Activated CD4-positive, alpha-beta T cell treated with anti-CD3 and anti-CD28 coated beads, Interleukin-2, Interleukin-6, amounts not matched to agents 100 ng/mL and 50 ng/mL, durations not matched to agents 16 hours and 8 hours (primary cell): ENCODE measurements around the gene AGXT.

Experiments used
- DNase-seq: peaks from one replicate; pipeline ENCODE4 v3.0.0-alpha.2; 2020

Gene AGXT

DNA sequence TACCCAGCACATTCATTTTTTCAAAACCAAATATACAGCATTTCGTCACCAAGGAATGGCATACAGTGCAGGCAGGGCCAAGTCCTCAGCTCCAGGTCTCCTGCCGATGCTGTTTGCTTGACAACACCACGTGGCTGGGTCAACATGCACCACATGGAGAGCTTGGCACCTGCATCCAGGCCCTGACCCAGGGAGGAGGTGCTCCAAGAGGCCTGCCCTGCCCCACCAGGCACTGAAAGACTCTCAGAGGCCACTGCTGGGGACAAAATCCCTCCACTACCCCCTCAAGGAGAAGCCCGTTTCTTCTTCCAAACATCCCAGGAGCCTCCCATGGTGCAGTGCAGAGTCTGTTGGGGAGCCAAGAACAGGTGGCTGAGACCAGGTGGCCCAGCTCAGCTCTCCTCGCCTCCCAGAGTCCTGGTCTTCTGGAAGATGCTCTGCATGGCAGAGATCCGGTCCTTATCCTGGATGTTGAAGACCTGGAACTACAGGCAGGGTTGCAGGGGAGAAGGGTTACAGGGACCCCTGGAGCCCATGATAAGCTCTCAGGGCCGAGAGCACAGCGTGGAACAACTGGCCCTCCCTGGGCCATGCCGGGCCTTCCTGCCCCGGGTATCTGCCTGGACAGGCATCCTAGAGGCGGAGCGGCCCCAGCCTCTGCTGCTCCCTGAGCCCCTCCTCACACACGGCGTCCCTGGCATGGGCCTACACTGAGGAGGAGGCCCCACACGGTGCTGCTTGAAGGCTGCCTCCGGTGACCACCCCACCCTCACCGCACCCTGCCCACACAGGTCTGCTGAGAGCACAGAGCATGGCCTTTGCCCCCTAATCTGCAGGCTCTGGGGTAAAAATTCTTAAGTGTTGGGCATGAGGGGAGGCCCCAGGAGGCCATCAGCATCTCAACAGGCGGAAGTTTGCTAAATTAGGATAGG, 18.3 kb downstream of the AGXT start:
- DNase-seq = no peak

DNA sequence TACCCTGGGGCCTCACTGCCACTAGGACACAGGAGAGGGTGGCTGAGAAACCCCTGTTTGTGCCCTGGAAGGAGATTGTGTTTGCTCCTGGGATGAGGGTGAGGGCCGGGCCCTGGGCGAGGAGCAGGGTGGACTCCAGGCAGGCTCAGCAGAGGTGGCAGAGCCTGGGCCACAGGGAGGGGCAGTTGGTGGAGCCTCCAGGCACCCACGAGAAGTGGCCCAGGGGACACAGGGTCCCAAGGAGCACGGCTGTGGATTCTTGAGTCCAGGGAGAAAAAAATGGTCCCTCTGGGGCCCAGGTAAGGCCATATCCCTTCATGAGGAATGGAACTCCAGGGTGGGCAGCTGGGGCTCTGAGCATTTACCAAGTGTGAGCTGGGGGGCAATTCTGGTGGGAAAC, 19.0 kb downstream of the AGXT start:
- DNase-seq = no peak

DNA sequence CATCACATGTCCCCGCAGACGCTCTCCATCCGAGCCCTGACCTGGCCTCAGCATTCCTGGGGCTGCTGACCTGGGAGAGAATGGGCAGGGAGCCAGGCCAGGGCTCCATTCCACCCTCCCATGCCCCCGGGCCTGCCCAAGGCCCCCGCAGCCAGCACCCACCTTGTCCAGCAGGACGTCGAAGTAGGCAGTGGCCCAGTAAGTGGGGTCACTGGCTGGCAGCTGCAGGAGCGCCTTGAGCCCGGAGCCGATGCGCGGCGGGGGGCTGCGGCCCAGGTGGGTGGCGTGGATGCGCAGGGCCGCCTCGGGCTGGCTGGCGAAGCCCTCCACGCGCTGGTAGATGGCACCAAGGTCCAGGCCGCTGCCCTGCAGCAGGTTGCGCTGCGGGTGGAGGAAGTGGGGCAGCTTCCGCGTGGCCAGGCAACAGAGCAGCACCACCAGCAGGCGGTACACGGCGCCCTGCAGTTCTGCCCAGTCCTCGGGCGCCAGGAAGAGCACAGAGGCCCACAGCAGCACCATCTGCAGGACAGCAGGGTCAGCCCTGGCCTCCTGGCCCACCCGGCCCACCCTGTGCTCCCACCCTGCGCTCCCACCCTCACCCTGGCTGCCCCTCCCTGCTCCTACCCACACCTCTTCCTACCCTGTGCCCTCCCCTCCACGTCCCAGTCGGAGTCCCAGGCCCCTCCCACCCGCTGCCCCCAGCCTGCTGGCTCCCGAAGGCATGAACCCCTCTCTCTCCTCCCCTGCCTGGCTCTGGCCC, 19.7 kb downstream of the AGXT start:
- no peak for DNase-seq

DNA sequence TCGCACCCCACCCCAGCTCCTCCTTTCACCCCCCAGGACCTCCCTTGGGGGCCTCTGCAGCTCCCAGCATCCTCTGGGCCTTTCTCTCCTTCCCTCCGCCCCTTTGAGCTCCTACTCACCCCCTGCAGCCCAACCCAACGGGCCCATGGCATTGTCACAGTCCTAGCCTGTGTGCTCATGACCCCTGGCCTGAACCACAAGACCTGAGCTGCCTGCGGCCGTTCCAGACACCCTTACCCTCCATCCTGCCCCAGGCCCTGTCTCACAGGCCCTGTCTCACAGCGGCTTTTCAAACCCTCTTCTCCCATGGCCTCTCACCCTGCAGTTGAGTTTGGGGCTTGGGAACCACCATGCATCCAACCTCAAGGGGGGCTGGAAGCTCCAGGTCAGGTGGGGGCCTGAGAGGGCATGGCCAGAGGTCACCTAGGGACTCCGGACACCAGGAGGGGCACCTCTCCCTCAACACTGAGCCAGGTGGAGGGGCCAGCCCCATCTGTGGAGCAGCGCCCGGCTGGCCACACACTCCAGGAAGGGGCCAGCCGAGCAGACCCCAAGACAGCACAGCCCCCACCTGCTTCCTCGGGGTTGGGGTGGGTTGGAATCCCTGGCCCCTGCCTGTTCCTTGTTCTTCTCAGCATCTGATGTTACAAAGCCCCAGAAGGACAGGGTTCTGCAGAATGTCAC, 20.4 kb downstream of the AGXT start:
- DNase-seq = no peak

DNA sequence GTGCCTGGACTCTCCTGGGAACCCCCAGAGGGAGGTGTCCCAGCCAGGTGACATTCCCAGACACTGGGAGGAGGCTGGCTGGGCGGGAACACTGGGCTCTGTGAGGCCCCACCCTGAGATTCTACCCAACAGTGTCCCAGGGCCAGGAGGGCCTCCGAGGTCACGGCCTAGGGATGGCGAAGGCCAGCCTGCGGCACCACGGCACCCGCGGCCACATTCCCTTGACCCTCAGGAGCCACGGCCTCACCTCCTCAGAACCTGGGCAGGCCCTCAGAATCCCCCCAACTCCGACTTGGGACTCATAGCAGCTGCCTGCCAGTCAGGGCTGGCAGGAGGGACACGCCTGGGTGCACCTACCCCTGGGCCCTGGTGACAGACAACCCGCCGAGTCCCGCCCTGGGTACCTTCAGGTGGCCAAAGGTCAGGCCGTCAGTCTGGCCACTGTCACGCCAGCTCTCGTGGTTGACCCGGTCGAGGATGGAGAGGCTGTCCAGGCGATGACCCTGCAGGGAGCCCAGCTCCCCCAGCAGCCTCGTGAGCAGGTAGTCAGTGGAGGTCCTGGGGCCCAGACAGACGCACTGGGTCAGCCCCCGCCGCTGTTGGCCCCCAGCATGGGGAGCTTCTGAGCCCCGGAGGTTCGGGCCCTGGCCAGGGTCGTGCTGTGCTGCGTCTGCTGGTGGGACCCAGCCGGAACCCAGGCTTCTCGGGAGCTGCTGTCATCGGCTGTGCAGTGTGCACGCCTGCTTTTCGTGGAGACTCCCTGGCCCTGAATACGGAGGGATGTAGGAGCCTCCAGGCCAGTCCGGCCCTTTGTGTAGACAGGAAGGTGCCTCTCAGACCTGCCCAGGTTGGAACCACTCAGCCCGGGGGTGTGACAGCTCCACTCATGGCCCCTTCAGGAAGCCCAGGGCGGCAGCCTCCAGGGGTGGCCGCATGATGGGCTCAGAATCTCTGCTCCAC, 21.3 kb downstream of the AGXT start:
- no peak for DNase-seq

DNA sequence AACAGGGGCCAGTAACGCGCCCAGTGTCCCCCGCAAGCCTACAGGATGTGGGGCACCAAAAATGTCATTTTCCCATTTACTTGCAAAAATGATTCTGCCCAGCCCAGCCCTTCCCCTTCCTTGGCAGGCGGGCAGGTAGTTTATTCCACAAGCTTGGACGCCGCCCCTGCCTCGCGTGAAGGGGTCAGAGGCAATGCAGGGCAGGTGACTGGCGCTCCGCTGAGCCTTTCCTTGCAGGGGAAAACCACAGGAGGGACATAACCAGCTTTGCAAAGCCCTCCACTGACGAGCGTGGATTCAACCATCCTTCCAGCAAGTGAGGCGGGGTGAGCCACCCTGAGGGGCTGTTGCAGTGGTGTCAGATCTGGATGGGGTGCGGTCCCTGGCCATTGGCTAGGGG, 22.1 kb downstream of the AGXT start:
- no peak for DNase-seq

DNA sequence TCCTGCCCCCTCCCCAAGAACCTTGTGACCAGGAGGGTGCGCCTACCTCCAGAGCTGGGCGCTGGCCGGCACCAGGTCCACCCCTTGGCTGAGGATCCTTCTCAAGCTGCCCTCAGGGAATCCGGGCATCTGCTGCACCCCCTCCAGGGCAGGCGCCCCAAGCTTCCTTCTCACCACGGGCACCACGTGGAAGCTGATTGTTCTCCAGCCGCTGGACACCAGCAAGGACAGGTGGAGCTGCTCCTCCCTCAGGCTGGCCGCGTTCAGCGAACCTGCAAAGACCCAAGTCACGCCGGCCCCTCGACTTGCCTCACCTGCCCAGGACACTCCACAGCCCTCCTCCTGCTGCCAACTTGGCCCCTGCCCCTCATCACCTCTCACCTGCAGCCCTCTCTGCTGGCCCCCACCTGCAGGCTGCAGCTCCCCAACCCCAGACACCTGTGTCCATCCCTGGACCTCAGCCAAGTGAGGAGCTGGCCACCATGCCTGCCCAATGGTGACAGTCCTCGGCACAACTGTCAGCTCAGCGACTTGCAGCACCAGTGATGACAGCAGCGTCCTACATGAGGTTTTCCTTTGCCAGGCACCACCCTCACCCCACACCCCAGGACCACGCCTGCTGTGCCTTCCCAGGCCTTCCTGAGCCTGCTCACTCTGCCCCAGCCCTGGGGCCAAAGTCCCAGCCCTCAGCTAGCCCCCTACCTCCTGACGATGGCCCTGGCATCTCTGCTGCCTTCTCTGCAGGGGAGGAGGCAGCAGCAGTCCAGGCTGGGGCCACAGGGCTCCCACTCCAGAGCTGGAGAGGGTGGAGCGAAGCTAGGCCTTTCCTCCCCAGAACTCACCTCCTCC, 23.1 kb downstream of the AGXT start:
- no peak for DNase-seq

DNA sequence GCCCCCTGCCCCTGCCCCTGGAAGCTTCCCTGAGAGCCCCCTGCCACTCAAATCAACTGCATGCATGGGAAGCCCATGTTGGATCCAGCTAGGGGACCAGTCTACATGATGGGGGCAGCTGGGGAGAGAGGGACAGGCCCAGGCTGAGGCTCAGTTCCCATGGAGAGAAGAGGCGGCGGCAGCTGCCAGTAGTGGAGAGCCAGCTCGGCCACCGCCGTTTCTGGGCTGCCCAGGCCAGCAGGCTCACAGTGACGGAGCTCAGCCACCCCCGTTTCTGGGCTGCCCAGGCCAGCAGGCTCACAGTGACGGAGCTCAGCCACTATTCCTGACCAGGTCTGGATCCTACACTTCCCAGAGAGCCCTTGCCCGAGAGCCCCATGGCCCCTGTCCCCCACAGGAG, 23.7 kb downstream of the AGXT start:
- DNase-seq = no peak

DNA sequence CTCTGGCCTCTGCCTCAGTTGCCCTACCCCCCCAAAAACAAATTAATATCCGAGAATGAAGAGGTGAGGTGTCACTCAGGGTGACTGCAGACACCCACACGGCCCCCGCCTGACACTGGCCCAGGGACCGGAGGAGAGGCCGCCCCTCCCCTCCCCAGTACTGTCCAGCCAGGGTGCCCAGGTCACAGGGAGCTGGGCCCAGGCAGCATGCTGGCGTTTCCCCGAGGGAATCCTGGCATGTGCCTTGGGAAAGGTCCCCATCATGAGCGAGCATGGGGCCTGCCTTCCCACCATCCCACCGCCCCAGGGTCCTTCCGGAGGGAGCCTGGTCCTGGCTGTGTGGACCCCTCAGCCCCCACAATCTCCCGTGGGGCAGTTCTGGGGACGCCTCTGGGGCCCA, 24.3 kb downstream of the AGXT start:
- DNase-seq = no peak

DNA sequence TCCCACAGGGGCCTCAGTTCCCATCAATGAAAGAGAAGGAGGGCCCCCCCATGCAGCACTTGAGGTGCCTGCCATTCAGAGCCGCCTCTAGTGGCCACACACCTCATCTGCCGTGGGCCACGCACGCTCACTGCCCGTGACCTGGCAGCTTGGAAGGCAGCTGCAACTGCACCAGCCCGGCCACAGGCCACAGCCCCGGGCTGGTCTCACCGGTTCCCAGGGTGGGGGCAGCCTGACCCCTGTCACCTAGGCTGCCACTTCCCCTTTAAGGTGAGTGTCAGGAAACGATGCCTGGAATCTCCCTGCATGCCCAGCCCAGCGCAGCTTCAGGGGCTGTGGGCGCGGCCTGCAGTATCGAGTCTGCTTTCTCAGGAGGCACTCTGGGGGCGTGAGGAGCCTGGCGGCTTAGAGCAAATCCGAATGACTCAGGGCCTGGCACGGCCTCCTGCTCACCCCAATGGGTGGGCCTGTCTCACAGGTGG, 24.8 kb downstream of the AGXT start:
- DNase-seq = no peak

DNA sequence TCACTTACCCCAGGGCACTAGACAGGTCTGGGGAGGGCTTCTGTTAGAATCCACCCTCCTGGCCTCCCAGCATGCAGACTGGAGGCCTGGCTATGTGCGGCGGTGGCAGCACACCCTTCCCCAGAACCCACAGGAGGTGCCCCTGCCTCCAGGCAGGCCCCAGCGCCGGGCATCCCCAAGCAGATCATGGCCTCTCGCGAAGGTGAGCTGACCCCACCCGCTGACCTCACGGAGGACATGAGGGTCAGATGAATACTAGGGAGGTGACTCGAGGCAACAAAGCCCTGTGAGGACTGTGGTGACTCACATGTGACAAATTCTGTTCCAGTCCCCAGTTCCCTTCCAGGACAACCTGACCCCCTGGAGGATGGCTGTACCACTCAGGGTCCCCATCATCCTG, 25.4 kb downstream of the AGXT start:
- no peak for DNase-seq

DNA sequence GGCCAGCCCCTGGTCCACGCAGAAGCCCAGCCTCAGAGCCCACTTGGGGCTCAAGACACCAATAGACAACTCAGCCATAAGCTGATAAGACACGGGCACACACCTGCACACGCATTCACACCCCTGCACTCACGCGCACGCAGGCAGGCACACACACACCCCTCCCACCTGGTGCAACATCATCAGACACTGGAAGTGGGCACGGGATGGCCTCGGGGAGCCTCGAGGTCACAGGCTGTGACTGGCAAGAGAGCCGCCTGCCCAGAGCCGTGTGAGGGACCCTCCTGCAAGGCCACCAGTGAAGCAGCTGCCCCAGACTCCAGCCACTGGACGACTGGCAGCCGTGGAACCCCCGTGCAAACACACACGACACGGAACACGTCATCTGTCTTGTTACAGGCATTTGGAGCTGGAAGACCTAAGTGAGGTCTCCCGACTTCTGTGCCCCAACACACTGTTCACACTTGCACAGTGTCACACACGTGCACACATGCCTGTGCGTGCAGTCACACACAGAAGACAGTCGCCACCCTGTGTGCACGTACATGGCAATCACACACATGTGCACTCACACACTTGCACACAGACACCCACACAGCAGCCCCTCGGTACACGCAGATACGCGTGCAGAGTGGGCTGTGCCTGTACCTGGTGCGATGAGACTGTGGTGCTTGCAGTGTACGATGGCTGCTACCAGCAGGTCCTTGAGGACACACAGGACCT, 26.4 kb downstream of the AGXT start:
- DNase-seq = no peak

DNA sequence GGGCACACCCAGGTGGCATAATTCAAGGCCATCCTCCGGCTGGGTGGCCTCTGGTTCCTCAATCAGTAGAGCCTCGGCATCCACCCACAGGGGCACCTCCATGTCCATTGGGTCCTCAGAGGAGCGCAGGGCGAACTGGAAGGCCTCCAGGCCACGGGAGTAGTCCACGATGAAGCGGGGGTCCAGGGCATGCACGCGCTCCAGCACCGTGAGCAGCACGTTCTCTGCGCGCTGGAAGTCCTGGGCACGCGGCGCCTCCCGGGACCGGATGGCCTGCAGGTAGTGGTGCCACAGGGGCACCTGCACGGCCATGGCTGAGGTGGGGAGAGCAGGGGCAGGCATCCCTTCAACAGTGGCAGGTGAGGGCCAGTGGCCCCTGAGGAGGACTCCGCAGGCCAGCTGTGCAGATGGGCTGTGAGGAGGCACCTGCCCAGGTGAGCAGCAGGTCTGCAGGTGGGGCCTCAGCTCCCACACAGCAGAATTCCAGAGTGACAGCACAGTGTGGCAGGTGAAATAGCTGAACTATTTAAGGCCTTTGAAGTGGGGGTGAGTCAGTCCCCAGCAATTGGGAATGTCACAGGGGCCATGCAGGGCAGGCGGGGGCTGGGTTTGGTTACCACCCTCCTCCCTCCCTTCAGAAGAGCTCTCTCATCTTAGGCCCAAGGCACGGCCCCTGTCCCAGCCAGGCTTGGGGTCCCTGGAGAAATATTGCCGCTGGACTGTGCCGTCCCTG, 27.2 kb downstream of the AGXT start, which contains the start of gene MAB21L4:
Gene MAB21L4, minus strand, starts transcription at position 501 of the 733 bp plus-strand sequence. Its CDS starts 159 bp downstream, at position 342.
- DNase-seq = no peak

DNA sequence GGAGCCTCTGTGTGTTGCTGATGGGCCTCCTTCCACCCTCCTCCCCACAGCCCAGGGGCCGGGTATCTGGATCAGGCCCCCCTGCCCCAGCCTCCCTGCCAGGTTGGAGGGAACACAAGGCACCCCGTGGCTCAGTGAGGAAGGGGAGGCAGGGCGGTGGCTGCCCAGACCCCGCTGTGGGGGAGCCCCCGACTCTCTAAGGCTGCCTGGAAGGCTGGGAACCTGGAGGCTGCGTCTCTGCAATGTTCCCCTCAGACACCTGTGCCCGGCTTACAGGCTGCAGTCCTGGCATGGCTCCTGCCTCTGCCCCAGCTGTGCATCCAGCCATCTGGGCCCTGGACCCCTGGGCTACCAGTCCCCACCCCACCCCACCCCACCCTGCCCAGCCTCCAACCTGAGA, 27.8 kb downstream of the AGXT start:
- DNase-seq = no peak

DNA sequence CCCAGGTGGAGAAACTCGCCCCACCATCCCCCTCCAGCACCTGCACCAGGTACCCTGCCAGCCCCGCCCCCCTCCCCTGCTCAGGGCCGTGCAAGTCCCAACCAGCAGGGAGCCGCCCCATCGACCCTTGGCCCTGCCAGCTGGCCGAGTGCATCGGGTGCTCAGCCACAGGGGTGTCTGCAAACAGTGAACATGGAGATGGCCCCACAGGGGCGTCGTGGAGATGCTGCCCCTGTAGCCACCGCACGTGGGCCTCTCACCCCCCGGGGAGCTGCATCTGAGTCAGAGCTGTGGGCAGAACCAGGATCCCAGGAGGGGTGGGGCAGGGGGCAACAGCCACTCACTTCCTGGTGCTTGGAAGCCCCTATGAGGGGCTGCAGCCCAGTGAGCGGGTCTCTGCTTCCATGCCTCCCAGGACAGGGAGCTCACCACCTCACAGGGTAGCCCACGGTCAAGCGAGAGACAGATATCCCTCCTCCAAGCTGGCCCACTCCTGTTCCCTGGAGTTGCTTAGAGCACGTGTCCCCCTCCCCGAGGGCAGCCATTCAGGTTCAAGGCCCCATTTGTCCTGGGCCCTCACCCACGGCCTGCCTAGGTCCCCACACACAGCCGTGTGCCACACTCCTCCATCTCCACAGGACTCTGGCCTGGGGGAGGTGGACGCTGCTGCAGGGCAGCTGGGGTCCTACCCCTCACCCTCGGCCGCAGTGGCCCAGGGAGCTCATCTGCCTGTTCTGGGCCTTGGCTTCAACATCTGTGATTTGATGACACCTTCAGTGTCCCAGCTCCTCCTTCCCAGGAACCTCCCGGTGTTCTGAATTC, 28.5 kb downstream of the AGXT start:
- DNase-seq = no peak

DNA sequence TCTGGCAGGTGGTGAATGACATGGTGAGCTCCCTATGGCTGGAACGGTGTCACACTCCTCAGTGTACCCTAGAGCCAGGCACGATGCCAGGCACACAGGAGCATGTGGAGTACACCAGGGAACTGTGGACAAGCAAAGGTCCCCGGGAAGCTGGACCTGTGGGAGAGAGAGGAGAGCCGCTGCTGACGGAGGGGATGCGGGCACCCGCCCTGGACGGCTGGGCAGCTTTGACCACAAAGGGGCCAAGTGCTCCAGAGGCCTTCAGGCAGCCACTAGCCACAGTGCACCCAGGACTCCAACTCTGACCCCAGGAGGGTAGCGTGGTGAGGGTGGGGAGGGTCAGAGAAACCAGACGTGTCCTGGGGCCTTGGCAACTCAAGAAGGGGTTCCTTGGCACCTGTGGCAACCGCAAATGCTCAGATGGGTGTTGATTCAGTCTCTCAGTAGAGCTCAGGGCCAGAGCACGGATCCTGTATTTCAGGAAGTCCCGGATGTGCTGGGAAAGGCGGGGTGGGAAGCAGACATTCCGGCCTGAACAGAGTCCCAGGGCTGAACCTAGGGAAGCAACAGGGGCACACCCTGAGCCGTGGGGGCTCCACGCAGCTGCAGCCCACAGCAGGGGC, 29.6 kb downstream of the AGXT start:
- no peak for DNase-seq

DNA sequence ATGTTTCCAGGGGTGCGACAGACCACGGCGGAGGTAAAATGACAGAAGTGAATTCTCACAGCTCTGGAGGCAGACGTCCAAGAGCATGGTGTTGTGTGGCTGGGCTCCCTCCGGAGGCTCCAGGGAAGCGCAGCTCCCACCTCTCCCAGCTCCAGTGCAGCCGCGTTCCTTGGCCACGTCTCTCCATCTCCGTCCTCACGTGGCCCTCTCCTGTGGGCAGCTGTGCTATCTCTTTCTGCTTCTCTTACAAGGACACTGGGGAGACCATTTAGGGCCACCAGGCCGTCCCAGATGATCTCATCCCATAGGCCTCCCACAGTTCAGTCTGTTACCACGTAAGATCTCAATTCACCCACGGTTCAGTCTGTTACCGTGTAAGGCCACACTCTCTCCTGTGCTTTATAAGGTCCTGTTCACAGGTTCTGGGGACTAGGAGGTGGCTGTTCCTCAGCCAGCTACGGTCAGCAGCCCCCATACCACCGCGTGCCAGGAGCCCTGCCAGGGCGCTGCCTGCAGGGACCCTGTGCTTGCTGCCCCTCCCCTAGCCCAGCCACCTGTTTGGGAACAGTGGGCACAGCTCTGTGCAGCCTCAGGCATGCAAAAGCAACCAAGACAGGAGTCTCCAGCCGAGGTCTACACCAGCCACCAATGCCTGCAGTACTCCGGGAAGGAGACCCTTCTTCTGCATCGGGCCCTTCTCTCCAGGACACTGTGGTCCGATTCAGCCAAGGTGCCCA, 30.3 kb downstream of the AGXT start:
- no peak for DNase-seq

DNA sequence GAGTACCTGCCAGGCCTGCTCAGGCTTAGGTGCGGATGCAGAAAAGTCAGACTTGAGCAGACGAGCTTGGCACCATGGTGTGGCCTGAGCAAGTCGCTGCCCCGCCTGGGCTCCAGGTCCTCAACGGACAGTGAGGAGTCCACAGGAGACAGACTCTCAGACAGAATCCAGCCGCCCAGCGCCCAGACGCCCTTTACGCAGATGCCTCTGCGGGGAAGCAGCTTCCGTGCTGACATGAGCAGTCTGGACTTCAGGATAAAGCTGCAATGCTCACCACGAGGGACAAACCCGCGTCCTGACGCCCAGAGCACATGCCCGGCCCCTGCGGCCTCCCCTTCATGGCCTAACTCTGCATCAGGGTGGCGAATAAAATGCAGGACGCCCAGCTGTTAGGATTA, 30.8 kb downstream of the AGXT start:
- DNase-seq = no peak
